Tibial nerve (tissue), 3 donors: ENCODE results near the gene CCDC91.

Experiments used
- POLR2A ChIP-seq, 2 donors: fragments of 450-650 bp; IDR thresholded peaks; one replicate each; pipeline ENCODE4 v1.6.1; 2017; ENCODE audit warnings: antibody characterized with exemption in 2 of 2, mild to moderate bottlenecking in 2 of 2, moderate library complexity in 2 of 2
- TF ChIP-seq, protein P1 (sequence below), 5 experiments: fragments of 200-600 bp in 3 of 5; fragments of 450-650 bp in 2 of 5; sonication (generic) in 3 of 5; IDR thresholded peaks; one replicate each; pipeline ENCODE4 v1.5.1; 2016 to 2019; ENCODE audit warnings: antibody characterized with exemption in 5 of 5, mild to moderate bottlenecking in 3 of 5, moderate library complexity in 2 of 5

DNA sequence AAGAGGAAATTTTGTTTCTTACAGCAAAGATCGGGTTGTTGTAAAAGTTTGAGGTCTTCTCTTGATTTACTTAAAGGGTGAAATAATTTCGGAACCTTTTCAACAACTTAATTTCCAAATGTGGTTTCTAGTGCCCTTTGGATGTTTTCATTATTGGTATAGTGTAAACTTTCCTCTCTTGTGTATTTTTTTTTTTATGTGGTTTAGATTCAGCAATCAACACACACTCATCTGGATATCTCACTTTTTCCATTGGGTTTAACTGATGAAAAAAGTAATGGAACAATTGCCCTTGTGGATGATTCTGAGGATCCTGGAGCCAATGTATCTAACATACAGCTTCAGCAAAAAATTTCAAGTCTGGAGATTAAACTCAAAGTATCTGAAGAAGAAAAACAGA lies 116.3 kb downstream of the CCDC91 start:
- TF ChIP-seq, protein P1, sequence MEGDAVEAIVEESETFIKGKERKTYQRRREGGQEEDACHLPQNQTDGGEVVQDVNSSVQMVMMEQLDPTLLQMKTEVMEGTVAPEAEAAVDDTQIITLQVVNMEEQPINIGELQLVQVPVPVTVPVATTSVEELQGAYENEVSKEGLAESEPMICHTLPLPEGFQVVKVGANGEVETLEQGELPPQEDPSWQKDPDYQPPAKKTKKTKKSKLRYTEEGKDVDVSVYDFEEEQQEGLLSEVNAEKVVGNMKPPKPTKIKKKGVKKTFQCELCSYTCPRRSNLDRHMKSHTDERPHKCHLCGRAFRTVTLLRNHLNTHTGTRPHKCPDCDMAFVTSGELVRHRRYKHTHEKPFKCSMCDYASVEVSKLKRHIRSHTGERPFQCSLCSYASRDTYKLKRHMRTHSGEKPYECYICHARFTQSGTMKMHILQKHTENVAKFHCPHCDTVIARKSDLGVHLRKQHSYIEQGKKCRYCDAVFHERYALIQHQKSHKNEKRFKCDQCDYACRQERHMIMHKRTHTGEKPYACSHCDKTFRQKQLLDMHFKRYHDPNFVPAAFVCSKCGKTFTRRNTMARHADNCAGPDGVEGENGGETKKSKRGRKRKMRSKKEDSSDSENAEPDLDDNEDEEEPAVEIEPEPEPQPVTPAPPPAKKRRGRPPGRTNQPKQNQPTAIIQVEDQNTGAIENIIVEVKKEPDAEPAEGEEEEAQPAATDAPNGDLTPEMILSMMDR (IDR thresholded peaks at IDR 0.05) = no peak
- no peak for TF ChIP-seq POLR2A (IDR thresholded peaks at IDR 0.05)
